GM18502 (cell line): ENCODE data around the gene IBTK.
"Not testable (repeated sequence)": the region's sequence is repeated elsewhere in the genome, so short reads cannot be mapped to it uniquely, and the experiment has no call there.

ENCODE experiments used
- ATAC-seq: cut with Tn5 transposase; IDR thresholded peaks from one replicate; pipeline ENCODE4 v1.9.1; 2021; ENCODE audit warnings: mild to moderate bottlenecking; ENCODE audit not compliant: unreplicated experiment, poor library complexity

Gene IBTK

DNA sequence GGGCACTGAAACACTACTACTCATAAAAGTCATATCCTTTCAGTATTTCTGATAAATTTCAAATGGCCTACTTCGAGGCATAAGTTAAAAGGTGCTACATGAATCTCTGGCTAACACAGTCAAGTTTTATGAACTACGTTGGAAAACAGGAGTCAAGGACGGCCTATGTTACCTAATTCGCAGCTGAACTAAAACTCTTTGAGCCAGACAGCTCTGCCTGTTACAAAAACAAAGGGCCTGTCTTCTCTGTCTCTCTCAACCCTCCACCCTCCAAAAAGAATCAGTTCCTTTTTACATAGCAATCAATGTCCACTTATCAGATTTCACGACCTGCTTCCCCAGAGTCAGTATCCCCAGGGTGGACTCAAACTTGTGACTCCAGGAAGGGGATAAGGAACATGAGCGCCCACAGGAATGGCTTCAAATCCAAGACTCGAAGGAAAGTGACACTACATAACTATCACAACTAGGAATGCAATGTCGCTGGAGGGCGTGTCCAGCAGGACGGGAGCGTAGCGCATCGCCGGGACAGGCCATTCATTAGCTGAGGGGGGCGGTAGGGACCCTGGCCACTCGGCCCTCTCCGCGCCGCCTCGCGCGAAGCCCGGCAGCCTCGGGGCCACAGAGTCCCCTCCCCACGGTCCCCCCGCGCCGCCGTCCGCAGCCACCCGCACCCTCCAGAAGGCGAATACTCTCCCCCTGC, 591 bp downstream of the IBTK start:
- peak; percentile 46 for ATAC-seq

GRCh38 chr6:82246370-82246769, 1.2 kb downstream of the IBTK start:
- ATAC-seq = no peak

DNA sequence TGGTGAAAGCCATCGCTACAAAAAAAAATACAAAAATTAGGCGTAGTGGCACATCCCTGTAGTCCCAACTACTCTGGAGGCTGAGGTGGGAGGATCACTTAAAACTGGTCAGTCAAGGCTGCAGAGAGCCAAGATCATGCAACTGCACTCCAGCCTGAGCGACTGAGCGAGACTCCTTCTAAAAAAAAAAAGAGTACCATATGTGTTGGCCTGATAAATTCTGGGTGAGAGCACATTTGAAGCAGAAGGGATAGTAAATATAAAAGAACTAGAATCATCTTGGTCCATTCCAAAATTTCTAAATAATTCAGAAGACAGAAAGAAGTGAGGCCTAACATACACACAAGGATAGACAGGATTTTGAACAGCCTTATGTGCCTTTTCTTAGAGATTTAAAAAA, 2.2 kb downstream of the IBTK start:
- no peak for ATAC-seq

- no peak for ATAC-seq
Measured at GRCh38 chr6:82243884-82244283, 3.7 kb downstream of the IBTK start.

DNA sequence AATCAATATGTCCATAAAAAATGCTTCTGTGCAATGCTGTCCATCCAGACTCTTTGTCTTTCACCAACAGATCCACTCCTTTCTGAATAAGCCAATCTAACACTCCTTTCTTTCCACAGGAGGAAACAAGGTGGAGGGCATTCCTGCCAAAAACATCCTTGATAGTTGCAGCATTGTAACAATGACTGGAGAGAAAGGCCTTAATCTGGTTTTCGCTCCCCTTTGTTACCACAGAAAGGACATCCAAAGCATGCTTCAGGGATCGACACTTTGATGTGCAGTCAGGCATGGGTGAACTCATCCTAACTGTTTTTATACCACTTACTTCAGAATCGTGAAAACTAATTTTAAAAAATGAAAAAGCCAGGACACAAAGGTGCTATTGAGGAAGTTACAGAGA, 7.4 kb downstream of the IBTK start:
- ATAC-seq = no peak

GRCh38 chr6:82239597-82239996, 7.9 kb downstream of the IBTK start:
- no peak for ATAC-seq

- ATAC-seq = no peak
Measured at GRCh38 chr6:82237013-82237412, 10.5 kb downstream of the IBTK start.

- peak; percentile 99 for ATAC-seq
Measured at GRCh38 chr6:82227770-82228169, 19.8 kb downstream of the IBTK start.

DNA sequence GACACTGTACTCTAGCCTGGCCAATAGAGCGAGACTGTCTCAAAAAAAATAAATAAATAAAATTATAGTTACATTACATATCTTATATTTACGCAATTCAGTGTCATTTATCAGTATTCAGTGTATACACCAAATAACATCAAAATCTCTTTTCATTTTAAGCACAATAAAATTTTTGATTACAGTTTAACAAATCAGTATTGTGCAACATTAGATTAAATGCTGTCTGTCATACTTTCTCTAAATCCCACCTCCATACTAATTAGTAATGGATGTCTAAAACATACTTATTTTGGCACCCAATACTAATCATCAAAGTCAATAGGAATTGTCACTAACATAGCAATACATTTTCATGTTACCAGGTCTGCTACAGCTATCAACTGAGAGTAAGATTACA, 27.4 kb downstream of the IBTK start:
- no peak for ATAC-seq

GRCh38 chr6:82217018-82217586, 30.4 kb downstream of the IBTK start:
- peak; percentile 94 for ATAC-seq

DNA sequence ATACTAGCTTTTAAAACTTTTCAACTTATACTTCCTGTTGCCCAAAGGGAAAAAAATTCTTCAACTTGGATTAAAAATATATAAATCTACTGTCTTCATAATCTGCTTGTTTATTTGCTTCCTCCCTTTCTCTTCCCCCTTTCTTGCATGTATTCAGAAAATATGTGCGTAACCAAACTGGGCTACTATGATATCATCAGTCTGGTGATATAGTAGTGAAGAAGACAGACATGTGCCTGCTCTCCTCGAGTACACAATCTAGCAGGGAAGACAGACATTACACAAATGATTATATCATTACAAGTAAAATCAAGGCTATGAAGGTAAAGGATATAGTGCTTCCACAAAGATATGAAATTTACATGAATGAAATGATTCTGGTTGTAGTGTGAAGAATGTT, 31.0 kb downstream of the IBTK start:
- no peak for ATAC-seq

DNA sequence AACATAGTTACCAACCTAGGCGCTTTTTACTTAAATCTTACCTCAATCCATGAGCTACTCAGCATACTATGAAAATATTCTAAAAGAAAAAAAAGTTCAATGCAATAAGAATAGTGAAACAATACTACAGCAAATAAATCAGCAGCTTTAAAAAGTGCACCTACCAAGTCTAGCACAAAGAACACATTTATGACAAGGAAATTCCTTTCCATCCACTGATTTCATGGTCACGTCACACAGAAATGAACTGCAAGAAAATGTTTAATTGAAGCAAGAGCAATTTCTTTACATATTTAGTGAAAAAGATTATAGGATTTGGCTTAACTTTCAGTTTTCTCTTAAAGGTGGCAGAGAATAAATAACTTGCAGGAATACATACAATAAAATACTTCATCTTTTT, 36.2 kb downstream of the IBTK start:
- ATAC-seq = no peak

GRCh38 chr6:82208913-82209312, 38.6 kb downstream of the IBTK start:
- ATAC-seq = no peak

GRCh38 chr6:82205930-82206392, 41.6 kb downstream of the IBTK start:
- no peak for ATAC-seq

DNA sequence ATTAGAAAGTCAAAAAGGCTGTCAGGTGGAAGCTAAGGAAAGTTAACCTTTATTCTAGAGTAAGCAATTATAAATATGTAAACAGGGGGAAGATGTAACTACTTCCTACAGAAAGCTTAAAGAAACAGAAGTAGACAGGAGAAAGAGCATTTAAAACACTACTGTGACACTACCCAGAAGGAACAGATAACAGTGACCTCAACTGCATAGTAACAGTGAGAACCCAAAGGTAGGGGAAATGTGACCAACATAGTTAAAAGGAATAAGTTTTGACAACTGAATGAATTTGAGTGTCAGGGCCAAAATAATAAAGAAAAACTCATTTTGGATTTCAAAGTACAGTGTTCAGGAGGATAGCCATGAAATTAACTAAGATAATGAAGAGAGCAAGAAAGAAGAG, 43.5 kb downstream of the IBTK start:
- no peak for ATAC-seq

GRCh38 chr6:82197784-82198183, 49.8 kb downstream of the IBTK start:
- no peak for ATAC-seq

- ATAC-seq = not testable (repeated sequence)
Measured at GRCh38 chr6:82197245-82197644, 50.3 kb downstream of the IBTK start.

- ATAC-seq = no peak
Measured at GRCh38 chr6:82196161-82196560, 51.4 kb downstream of the IBTK start.

DNA sequence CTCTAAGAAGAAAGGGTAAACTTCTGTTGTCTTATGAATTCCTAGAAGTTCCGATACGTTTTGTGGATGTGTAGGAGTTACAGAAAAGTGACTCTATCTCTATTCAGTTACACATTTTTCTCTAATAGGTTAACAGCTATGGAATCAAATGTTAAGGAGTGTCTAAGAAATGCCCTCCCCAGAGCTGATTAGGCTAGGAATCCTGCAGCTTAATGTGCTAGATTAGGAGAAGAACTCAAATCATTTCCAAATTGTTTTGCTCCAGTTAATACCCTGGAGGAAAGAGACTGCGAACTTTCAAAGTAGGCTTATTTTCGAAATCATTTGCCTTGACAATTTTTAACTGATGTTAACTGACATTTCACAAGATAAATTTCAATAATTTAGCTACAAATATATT, 51.9 kb downstream of the IBTK start:
- no peak for ATAC-seq

- no peak for ATAC-seq
Measured at GRCh38 chr6:82185948-82186535, 61.5 kb downstream of the IBTK start.

DNA sequence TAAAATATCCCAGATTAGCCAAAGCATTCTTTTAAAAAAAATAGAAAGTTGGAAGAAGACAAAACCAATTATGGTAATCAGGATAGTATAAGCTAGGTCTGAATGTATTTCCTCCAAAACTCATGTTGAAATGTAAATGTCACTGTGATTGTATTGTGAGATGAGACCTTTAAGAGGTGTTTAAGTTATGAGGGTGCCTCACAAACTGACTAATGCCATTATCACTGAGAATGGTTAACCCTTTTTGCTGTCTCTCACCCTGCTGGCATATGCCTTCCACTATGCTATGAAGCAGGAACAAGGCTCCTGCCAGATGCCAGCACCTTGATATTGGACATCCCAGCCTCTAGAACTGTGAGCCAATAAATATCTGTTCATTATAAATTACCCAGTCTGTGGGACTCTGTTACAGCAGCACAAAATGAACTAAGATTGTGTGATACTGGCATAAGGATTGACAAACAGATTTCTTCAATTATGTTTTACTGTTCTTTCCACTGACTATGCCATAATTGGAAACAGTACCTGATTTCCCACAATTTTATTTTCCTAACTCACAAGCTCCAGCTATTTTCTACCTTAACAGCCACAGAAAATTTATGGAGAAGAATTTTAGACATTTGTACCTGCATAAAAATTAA, 63.8 kb downstream of the IBTK start:
- ATAC-seq = no peak
